ENCODE results near the gene AUTS2. TPM values are rescaled to one million over a fixed set of nuclear protein-coding genes. Genes with fewer than 3 reads are reported as not detected.

The AUTS2 gene
- total and polyA plus RNA-seq, 2 of the 8 experiments (the other 6 are each of a cell fraction or from before 2014, with no cell fraction given): 25.9 to 101 TPM

DNA sequence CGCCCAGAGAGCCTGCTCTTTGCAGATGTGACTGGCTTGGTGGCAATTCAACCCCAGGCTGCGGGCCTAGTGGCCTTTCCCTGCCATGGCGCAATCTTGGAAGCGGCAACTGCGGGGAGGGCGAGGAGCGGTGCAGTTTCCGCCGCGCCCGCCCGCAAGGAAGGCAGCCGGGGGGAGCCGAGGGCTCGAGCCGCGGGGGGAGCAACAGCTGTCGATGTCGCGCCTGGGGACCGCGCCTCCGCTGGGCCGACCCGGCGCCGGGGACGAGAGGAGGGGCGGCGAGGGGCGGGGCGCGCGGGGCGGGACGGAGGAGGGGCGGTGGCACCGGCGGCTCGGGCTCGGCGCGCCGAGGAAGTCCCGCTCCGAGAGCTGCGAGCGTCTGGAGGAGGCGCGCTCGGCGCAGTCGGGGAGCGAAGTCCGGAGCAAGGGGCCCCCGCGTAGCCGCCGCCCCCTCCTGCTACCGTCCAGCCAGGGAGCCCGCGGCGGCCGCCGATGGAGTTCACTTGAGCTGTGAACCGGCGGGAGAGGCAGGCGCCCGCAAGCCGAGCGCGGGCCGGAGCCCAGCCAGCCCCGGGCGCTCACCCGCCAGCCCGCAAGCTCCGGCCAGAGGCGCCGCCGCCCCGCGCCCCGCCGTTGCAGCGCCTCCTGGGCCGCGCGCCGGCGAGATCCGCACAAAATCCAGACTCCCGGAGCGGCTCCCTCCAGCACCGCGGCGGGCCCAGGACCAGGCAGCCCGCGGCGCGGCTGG is 1095.6 kb downstream of the AUTS2 start:
- Histone ChIP-seq H2BK5ac (ENCODE audit: low read depth, low read length) (no peak overlapping the region), H3K23me2 (ENCODE audit: low read depth, low read length) (peaks cover 4% of the 10 kb centered on the region), H3K9ac (replicated peaks in 1 of 4; ENCODE audit: extremely low read depth in 1 of 4, low read depth in 3 of 4, low read length in 3 of 4) (peak overlapping the region in 3 of 4 experiments; percentile 86 to 97 (median 89); a peak in 5 of 7 replicates), H3K4me3 (ENCODE audit: extremely low read depth in 1 of 4, insufficient read depth in 2 of 4, low read depth in 3 of 4, low read length in 4 of 4) (peak overlapping the region; percentile 90 to 98 (median 92)), H2BK15ac (ENCODE audit: low read length) (no peak overlapping the region), H4K91ac (replicated peaks; ENCODE audit: insufficient read length, low read length) (peak overlapping the region; percentile 25), H3K27ac (ENCODE audit: low read depth, low read length) (no peak overlapping the region; the same call in 1 of the 2 replicates), H3K36me3 (ENCODE audit: control insufficient read depth in 2 of 4, insufficient read depth in 4 of 4, low read length in 3 of 4) (peaks cover 0 to 15% (median 1%) of the 10 kb centered on the region in 4 experiments; a peak in 1 of 8 replicates), H2AK5ac (ENCODE audit: low read depth, low read length) (no peak overlapping the region), H2BK120ac (replicated peaks; ENCODE audit: low read depth, low read length) (no peak overlapping the region), H2BK20ac (ENCODE audit: low read length) (no peak overlapping the region), H2AFZ (ENCODE audit: low read length) (0 out of 2 replicates have a peak overlapping the region, but pooled peaks have one; percentile 63), H3K79me1 (ENCODE audit: low read depth, low read length) (no peaks in the 10 kb centered on the region), H3K9me3 (ENCODE audit: insufficient read depth in 2 of 2, low read depth in 1 of 2, low read length in 1 of 2) (no peaks in the 10 kb centered on the region), H3K79me2 (ENCODE audit: control insufficient read depth in 1 of 2, insufficient read depth in 2 of 2, low read length in 2 of 2) (peaks cover 21 to 43% of the 10 kb centered on the region in 2 experiments), H3K4me2 (ENCODE audit: insufficient read depth in 1 of 2, low read depth in 2 of 2, low read length in 2 of 2) (peak overlapping the region; percentile 75 to 79), H2BK12ac (ENCODE audit: low read depth, low read length) (0 out of 2 replicates have a peak overlapping the region, but pooled peaks have one; percentile 22), H4K5ac (ENCODE audit: insufficient read length, low read depth, low read length) (peak overlapping the region; percentile 15), H3K14ac (ENCODE audit: insufficient read length) (no peak overlapping the region), H3K23ac (ENCODE audit: insufficient read length) (no peak overlapping the region), H4K8ac (ENCODE audit: extremely low read depth, insufficient read depth, low read length) (peak overlapping the region; percentile 93), H3K4me1 (replicated peaks in 1 of 4; ENCODE audit: control insufficient read depth in 3 of 4, insufficient read depth in 4 of 4, low read length in 3 of 4) (peaks cover 4 to 17% (median 6%) of the 10 kb centered on the region in 4 experiments; a peak in 6 of 7 replicates), H3K4ac (replicated peaks; ENCODE audit: insufficient read length, low read depth, low read length) (no peak overlapping the region), H4K20me1 (replicated peaks in 1 of 2; ENCODE audit: control insufficient read depth in 1 of 2, insufficient read depth in 2 of 2, low read length in 2 of 2) (peaks cover 1 to 4% of the 10 kb centered on the region in 2 experiments), H3K27me3 (replicated peaks in 1 of 4; ENCODE audit: control insufficient read depth in 3 of 4, extremely low read depth in 1 of 4, insufficient read depth in 3 of 4, low read length in 3 of 4) (peaks cover 2 to 14% (median 13%) of the 10 kb centered on the region in 4 experiments), H3K56ac (replicated peaks; ENCODE audit: insufficient read length, low read depth, low read length) (peak overlapping the region; percentile 27), H3K18ac (ENCODE audit: extremely low read depth, low read length) (peak overlapping the region; percentile 79; the same call in 1 of the 2 replicates)
- CTCF ChIA-PET (ENCODE audit: partially characterized antibody): interaction anchor here (0.9 to 2.1 kb wide), 5 partner anchors 20 to 188 kb away, joined by 3 to 6 read pairs (median 4); no protein-coding TSS in a partner anchor
- WGBS, 2 experiments (ENCODE audit: extremely low coverage in 1 of 2, insufficient coverage in 1 of 2, insufficient read length in 1 of 2, insufficient replicate concordance in 2 of 2, low coverage in 1 of 2, low lambda C conversion rate in 2 of 2, missing lambda C conversion rate in 1 of 2): 1% methylated on average over 39 of the region's 101 CpGs; no CpG with 5 or more reads in 1 of the 2 experiments
- DNase-seq (ENCODE audit: low read depth in 1 of 2, low spot score in 2 of 2): peak in 1 of 2 experiments; percentile 85
- no peak for FAIRE-seq
- POLR2A ChIA-PET (ENCODE audit: partially characterized antibody): interaction anchor here (0.6 to 4.0 kb wide), 17 partner anchors 9 to 112 kb away, joined by 3 to 21 read pairs (median 4); no protein-coding TSS in a partner anchor
- TF ChIP-seq SIRT6 (IDR thresholded peaks at IDR 0.05; ENCODE audit: low read length) (no peak), RBBP5 (IDR thresholded peaks at IDR 0.05; ENCODE audit: borderline replicate concordance, low read depth, low read length) (peak; percentile 18; the same call in 1 of the 2 replicates), JUN (IDR thresholded peaks at IDR 0.05; ENCODE audit: low read depth, low read length) (no peak), CTBP2 (IDR thresholded peaks at IDR 0.05; ENCODE audit: borderline replicate concordance, insufficient read depth, insufficient read length, low read length) (no peak), FOSL1 (IDR thresholded peaks at IDR 0.05; ENCODE audit: insufficient read depth, low read depth, low read length) (no peak), ASH2L (IDR thresholded peaks at IDR 0.05; ENCODE audit: low read length) (no peak), POU5F1 (IDR thresholded peaks at IDR 0.05; ENCODE audit: low read depth, low read length) (no peak), EP300 (IDR thresholded peaks at IDR 0.05; ENCODE audit: borderline replicate concordance in 1 of 2, low read depth in 2 of 2, low read length in 2 of 2) (no peak), GABPA (IDR thresholded peaks at IDR 0.05; ENCODE audit: borderline replicate concordance, insufficient read depth, low read length) (no peak)
- TF ChIP-seq, protein P1, sequence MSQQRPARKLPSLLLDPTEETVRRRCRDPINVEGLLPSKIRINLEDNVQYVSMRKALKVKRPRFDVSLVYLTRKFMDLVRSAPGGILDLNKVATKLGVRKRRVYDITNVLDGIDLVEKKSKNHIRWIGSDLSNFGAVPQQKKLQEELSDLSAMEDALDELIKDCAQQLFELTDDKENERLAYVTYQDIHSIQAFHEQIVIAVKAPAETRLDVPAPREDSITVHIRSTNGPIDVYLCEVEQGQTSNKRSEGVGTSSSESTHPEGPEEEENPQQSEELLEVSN (IDR thresholded peaks at IDR 0.05): no peak
